ENCODE results near the gene PTPRM. TPM values are rescaled to one million over a fixed set of nuclear protein-coding genes. Genes with fewer than 3 reads are reported as not detected.

PTPRM gene
- polyA plus RNA-seq, 1 donor (not counting 4 experiments of a cell fraction or from before 2014, with no cell fraction given) = 54.5 TPM

DNA sequence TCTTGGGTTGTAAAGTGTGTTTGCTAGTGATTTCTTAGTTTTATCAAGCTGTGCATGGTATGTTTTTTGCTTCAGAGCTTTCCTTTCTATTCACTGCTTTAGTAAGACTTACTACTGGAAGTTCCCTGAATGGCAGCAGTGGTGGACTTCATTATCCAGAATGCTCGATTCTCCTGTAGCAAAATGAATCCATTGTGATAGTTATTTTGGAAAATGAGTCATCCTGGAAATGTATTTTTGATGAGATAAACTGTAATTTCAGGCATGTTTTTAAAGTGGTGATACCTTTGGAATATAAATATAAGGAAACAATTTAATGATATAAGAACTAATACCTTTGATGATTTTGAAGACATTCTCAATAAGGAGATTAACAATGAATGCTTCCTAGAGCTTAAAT is 387.1 kb downstream of the PTPRM start:
- no peak for DNase-seq (ENCODE audit: low read depth, low spot score)
- dilution Hi-C loops (cut with MboI; ENCODE audit: extremely low pct_ligation_motif_present, low sequenced_read_pairs) = no loop called here
- peaks cover 11% of the 10 kb centered on the region for H3K4me1 ChIP-seq (ENCODE audit: control insufficient read depth, extremely low read depth, insufficient read depth, low read length)

DNA sequence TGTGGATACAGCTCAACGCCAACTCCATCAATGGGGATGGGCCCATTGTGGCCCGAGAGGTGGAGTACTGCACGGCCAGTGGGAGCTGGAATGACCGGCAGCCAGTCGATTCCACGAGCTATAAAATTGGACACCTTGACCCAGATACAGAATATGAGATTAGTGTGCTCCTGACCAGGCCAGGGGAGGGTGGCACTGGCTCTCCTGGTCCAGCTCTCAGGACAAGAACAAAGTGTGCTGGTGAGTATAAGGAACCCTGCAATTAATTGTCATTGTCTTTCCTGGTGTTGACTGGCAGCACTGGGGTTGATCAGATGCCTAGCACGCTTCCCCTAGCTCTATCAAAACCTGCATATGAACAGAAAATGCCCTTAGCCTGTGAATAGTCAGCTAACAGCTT is 388.1 kb downstream of the PTPRM start:
- dilution Hi-C loops (cut with MboI; ENCODE audit: extremely low pct_ligation_motif_present, low sequenced_read_pairs) = no loop called here
- Histone ChIP-seq H3K36me3 (ENCODE audit: control insufficient read depth in 2 of 2, extremely low read depth in 1 of 2, insufficient read depth in 2 of 2, low read length in 2 of 2) (peaks cover 0 to 1% of the 10 kb centered on the region in 2 experiments), H3K4me3 (ENCODE audit: control insufficient read depth in 2 of 3, extremely low read depth in 1 of 3, insufficient read depth in 2 of 3, low read depth in 1 of 3, low read length in 3 of 3) (no peak overlapping the region), H3K9me3 (ENCODE audit: control insufficient read depth, low read depth, low read length) (no peaks in the 10 kb centered on the region), H3K27ac (ENCODE audit: control insufficient read depth, insufficient read depth, low read length) (no peak overlapping the region), H3K4me1 (ENCODE audit: control insufficient read depth, extremely low read depth, insufficient read depth, low read length) (peaks cover 10% of the 10 kb centered on the region), H4K20me1 (ENCODE audit: control insufficient read depth, extremely low read depth, insufficient read depth, low read length) (no peaks in the 10 kb centered on the region), H3K9ac (ENCODE audit: control insufficient read depth, extremely low read depth, insufficient read depth, low read length) (no peak overlapping the region), H3K4me2 (ENCODE audit: control insufficient read depth, extremely low read depth, insufficient read depth, low read depth, low read length) (no peak overlapping the region), H3K27me3 (ENCODE audit: control insufficient read depth, extremely low read depth, insufficient read depth, low read length) (no peaks in the 10 kb centered on the region), H2AFZ (ENCODE audit: control insufficient read depth, low read length) (no peak overlapping the region), H3K79me2 (ENCODE audit: control insufficient read depth, insufficient read depth, low read length) (no peaks in the 10 kb centered on the region), H3K9me1 (ENCODE audit: control insufficient read depth, extremely low read depth, insufficient read depth, low read length) (no peaks in the 10 kb centered on the region)
- no peak for TF ChIP-seq EZH2 (IDR thresholded peaks at IDR 0.05; ENCODE audit: low read length)
- TF ChIP-seq, protein P1, sequence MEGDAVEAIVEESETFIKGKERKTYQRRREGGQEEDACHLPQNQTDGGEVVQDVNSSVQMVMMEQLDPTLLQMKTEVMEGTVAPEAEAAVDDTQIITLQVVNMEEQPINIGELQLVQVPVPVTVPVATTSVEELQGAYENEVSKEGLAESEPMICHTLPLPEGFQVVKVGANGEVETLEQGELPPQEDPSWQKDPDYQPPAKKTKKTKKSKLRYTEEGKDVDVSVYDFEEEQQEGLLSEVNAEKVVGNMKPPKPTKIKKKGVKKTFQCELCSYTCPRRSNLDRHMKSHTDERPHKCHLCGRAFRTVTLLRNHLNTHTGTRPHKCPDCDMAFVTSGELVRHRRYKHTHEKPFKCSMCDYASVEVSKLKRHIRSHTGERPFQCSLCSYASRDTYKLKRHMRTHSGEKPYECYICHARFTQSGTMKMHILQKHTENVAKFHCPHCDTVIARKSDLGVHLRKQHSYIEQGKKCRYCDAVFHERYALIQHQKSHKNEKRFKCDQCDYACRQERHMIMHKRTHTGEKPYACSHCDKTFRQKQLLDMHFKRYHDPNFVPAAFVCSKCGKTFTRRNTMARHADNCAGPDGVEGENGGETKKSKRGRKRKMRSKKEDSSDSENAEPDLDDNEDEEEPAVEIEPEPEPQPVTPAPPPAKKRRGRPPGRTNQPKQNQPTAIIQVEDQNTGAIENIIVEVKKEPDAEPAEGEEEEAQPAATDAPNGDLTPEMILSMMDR (optimal IDR thresholded peaks at IDR 0.05 in 1 of 3, IDR thresholded peaks at IDR 0.05 in 1 of 3, conservative IDR thresholded peaks at IDR 0.05 in 1 of 3; ENCODE audit: extremely low read depth in 1 of 3, insufficient read depth in 2 of 3, low read length in 3 of 3) = no peak
- no peak for DNase-seq (ENCODE audit: low read depth, low spot score)
- FAIRE-seq = no peak

More for the DNA sequence above, 387.1 kb downstream of the PTPRM start:
- Histone ChIP-seq H3K9me3 (ENCODE audit: control insufficient read depth, low read depth, low read length) (no peaks in the 10 kb centered on the region), H4K20me1 (ENCODE audit: control insufficient read depth, extremely low read depth, insufficient read depth, low read length) (no peaks in the 10 kb centered on the region), H3K27me3 (ENCODE audit: control insufficient read depth, extremely low read depth, insufficient read depth, low read length) (no peaks in the 10 kb centered on the region), H2AFZ (ENCODE audit: control insufficient read depth, low read length) (no peak overlapping the region), H3K9me1 (ENCODE audit: control insufficient read depth, extremely low read depth, insufficient read depth, low read length) (no peaks in the 10 kb centered on the region), H3K9ac (ENCODE audit: control insufficient read depth, extremely low read depth, insufficient read depth, low read length) (no peak overlapping the region), H3K79me2 (ENCODE audit: control insufficient read depth, insufficient read depth, low read length) (no peaks in the 10 kb centered on the region), H3K4me3 (ENCODE audit: control insufficient read depth in 2 of 3, extremely low read depth in 1 of 3, insufficient read depth in 2 of 3, low read depth in 1 of 3, low read length in 3 of 3) (no peak overlapping the region), H3K4me2 (ENCODE audit: control insufficient read depth, extremely low read depth, insufficient read depth, low read depth, low read length) (no peak overlapping the region), H3K36me3 (ENCODE audit: control insufficient read depth in 2 of 2, extremely low read depth in 1 of 2, insufficient read depth in 2 of 2, low read length in 2 of 2) (peaks cover 0 to 1% of the 10 kb centered on the region in 2 experiments), H3K27ac (ENCODE audit: control insufficient read depth, insufficient read depth, low read length) (no peak overlapping the region)
- FAIRE-seq = no peak
- TF ChIP-seq, protein P1 (optimal IDR thresholded peaks at IDR 0.05 in 1 of 3, IDR thresholded peaks at IDR 0.05 in 1 of 3, conservative IDR thresholded peaks at IDR 0.05 in 1 of 3; ENCODE audit: extremely low read depth in 1 of 3, insufficient read depth in 2 of 3, low read length in 3 of 3) = no peak
- no peak for TF ChIP-seq EZH2 (IDR thresholded peaks at IDR 0.05; ENCODE audit: low read length)
